Prostate gland (tissue), 2 donors: Measurements from ENCODE around the gene CNTNAP2. TPM values are rescaled to one million over a fixed set of nuclear protein-coding genes. Genes with fewer than 3 reads are reported as not detected.

Experiments used
- DNase-seq: peaks from one replicate; pipeline ENCODE4 v3.0.0-alpha.2; 2019; ENCODE audit warnings: low spot score
- H3K27ac ChIP-seq, 2 donors: fragments of 200-600 bp; sonication (generic); 2 replicates each; pipeline ENCODE4 v1.5.1; 2017 to 2019
- H3K27me3 ChIP-seq: fragments of 200-600 bp; sonication (generic); replicated peaks from 2 replicates; pipeline ENCODE4 v1.5.1; 2019; ENCODE audit not compliant: insufficient read depth
- H3K36me3 ChIP-seq, 2 donors: fragments of 200-600 bp; sonication (generic); 1 replicate in 1 of 2; 2 replicates in 1 of 2; pipeline versions ENCODE4 v1.5.1 to v1.8.1; 2017 to 2019
- H3K4me1 ChIP-seq: fragments of 200-600 bp; sonication (generic); replicated peaks from 2 replicates; pipeline ENCODE4 v1.5.1; 2019
- H3K4me3 ChIP-seq, 2 donors: fragments of 200-600 bp; sonication (generic); 2 replicates each; pipeline ENCODE4 v1.5.1; 2017 to 2019
- H3K9me3 ChIP-seq: fragments of 200-600 bp; sonication (generic); 2 replicates; pipeline ENCODE4 v1.5.1; 2017
- POLR2A ChIP-seq: fragments of 450-650 bp; IDR thresholded peaks from one replicate; pipeline ENCODE4 v1.6.1; 2016; ENCODE audit warnings: antibody characterized with exemption, mild to moderate bottlenecking
- POLR2AphosphoS5 ChIP-seq: sonication (generic); formaldehyde crosslinking; IDR thresholded peaks from one replicate; pipeline ENCODE4 v1.6.1; 2017; ENCODE audit warnings: antibody characterized with exemption
- WGBS: methylation state at CpG from one replicate; pipeline ENCODE4 v1.1.5; 2018; 5-methylcytosine and 5-hydroxymethylcytosine counted together
- intact Hi-C: fragments of 100-400 bp; cut with DNase I; formaldehyde crosslinking; loops from one replicate; pipeline ENCODE4 v1.14.2; 2022
- total RNA-seq, 2 donors: library from RNA; depleted of rRNA; stranded (reverse); fragments of >200 nt; gene quantifications; one replicate each; pipeline ENCODE4 v1.1.0, GENCODE V29; 2016
- TF ChIP-seq, protein P1 (sequence below), 4 experiments: fragments of 200-600 bp in 2 of 4; fragments of 450-650 bp in 2 of 4; sonication (generic) in 2 of 4; IDR thresholded peaks; 1 replicate in 3 of 4; 2 replicates in 1 of 4; pipeline ENCODE4 v1.5.1; 2016 to 2019; ENCODE audit warnings: antibody characterized with exemption in 4 of 4, mild to moderate bottlenecking in 2 of 4, moderate library complexity in 2 of 4

The CNTNAP2 gene
- total RNA-seq, 2 donors from 2014 or later, result 10.6 to 43.7 TPM

DNA sequence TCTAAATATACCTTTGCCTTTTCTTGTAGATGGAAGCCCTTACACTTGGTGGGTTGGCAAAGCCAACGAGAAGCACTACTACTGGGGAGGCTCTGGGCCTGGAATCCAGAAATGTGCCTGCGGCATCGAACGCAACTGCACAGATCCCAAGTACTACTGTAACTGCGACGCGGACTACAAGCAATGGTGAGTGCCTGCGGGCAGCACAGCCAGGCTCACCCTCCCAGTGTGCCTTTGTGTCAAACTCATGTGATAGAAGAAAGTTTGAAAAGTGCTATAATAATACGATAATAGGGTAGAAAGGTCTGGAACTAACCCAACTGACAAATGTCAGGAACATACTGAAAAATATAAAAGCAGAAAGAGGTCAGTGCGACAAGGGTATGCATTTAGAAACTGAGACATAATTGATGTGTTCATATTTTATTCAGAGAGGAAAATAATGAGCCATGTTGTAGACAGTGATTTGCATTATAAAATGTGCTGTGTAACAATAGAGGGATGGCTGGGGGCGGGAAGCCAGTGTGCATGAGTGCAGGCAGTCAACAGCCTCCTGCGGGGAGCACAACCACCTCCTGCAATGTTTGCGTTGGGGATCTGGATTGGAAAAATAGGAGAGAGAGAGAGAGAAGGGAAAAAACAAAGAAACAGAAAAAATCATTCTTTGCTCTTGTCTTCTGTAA, 1787.1 kb downstream of the CNTNAP2 start:
- intact Hi-C loops, result no loop called here
- DNase-seq, result no peak
- Histone ChIP-seq H3K9me3 (no peaks in the 10 kb centered on the region), H3K27me3 (no peaks in the 10 kb centered on the region), H3K27ac (no peak overlapping the region), H3K4me3 (no peak overlapping the region), H3K4me1 (no peaks in the 10 kb centered on the region), H3K36me3 (no peaks in the 10 kb centered on the region)
- WGBS, result 80% methylated on average over 13 of the region's 13 CpGs
- TF ChIP-seq, protein P1, sequence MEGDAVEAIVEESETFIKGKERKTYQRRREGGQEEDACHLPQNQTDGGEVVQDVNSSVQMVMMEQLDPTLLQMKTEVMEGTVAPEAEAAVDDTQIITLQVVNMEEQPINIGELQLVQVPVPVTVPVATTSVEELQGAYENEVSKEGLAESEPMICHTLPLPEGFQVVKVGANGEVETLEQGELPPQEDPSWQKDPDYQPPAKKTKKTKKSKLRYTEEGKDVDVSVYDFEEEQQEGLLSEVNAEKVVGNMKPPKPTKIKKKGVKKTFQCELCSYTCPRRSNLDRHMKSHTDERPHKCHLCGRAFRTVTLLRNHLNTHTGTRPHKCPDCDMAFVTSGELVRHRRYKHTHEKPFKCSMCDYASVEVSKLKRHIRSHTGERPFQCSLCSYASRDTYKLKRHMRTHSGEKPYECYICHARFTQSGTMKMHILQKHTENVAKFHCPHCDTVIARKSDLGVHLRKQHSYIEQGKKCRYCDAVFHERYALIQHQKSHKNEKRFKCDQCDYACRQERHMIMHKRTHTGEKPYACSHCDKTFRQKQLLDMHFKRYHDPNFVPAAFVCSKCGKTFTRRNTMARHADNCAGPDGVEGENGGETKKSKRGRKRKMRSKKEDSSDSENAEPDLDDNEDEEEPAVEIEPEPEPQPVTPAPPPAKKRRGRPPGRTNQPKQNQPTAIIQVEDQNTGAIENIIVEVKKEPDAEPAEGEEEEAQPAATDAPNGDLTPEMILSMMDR (IDR thresholded peaks at IDR 0.05), result no peak
- no peak for TF ChIP-seq POLR2A
- TF ChIP-seq POLR2AphosphoS5, result no peak

DNA sequence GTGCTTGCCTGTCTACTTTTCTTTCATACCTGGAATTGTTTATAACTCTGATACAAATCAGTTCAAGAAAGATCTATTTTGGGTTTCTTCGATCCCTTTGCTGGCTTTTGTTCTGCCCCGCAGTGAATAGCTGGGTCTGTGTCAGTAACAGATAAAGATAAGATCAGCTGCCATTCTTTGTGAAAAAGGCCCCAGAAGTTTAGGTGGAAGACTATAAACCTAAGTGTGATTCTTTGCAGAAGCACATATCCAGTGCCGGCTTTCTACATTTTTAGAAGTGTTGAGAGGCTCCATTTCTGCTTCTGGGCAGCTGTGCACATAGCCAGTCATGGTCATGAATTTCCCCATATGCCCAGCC, 1787.6 kb downstream of the CNTNAP2 start:
- Histone ChIP-seq H3K9me3 (no peaks in the 10 kb centered on the region), H3K4me1 (no peaks in the 10 kb centered on the region), H3K27ac (no peak overlapping the region), H3K27me3 (no peaks in the 10 kb centered on the region), H3K36me3 (no peaks in the 10 kb centered on the region), H3K4me3 (no peak overlapping the region)
- DNase-seq, result no peak
- TF ChIP-seq POLR2A (no peak), POLR2AphosphoS5 (no peak)
- TF ChIP-seq, protein P1 (IDR thresholded peaks at IDR 0.05), result no peak
- intact Hi-C loops, result no loop called here
- whole genome bisulfite sequencing, result 15% methylated on average over 3 of the region's 3 CpGs

DNA sequence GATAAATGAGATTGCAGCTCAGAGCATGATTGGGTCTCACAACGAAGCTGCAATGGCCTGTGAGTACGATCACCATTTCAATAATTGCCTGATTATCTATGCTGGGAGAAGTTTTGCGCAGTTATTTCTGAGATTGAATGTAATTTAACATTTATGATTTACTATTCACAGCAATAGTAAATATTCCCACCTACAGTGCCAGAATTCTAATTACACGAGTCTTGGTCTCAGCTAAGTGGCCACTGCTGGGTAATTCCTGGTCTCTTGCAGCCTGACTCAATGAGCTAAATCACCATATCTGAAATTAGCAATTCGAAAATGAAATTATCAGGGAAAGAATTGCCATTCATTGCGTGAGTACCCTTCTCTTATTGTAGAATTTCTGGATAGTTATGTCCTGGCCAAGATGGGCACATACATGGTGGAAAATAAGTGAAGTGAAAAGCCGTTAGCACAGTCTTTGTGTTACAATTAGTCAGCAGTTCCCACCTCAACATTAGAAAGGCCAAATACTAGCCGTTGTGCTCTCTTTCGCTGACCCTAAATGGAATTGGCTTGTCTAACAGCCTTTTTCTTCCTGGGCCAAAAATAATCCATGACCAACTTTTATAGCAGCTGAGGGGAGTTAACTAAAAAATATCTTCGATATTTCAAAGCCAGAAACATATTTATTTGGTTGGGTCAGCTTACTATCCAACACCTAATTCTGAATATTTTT, 1793.0 kb downstream of the CNTNAP2 start:
- 84% methylated on average over 10 of the region's 10 CpGs for WGBS
- Histone ChIP-seq H3K27me3 (no peaks in the 10 kb centered on the region), H3K27ac (no peak overlapping the region), H3K9me3 (no peaks in the 10 kb centered on the region), H3K36me3 (no peaks in the 10 kb centered on the region), H3K4me1 (no peaks in the 10 kb centered on the region), H3K4me3 (no peak overlapping the region)
- DNase-seq, result no peak
- TF ChIP-seq POLR2AphosphoS5 (no peak), POLR2A (no peak)
- TF ChIP-seq, protein P1 (IDR thresholded peaks at IDR 0.05), result no peak
- intact Hi-C loops, result no loop called here

DNA sequence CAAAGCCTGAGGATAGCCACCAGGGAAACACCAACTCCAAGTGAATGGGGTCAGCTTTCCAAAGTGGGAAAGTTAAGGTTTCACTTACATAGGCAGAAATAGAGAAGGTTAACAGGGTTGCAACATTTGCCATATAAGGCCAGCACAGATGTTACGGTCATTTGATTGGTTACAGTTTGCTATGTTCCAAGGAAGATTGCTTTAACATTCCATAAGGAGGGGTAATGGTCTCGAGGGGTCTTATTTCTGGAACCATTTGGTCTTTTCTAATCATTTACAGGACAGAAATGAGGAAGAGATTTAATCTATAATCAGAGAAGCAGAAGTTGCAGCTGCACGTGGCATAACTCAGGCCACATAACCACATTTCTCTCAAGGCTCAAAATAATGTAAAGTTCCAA, 1794.6 kb downstream of the CNTNAP2 start:
- TF ChIP-seq POLR2A, result no peak
- TF ChIP-seq, protein P1 (IDR thresholded peaks at IDR 0.05), result no peak
- no peak for TF ChIP-seq POLR2AphosphoS5

DNA sequence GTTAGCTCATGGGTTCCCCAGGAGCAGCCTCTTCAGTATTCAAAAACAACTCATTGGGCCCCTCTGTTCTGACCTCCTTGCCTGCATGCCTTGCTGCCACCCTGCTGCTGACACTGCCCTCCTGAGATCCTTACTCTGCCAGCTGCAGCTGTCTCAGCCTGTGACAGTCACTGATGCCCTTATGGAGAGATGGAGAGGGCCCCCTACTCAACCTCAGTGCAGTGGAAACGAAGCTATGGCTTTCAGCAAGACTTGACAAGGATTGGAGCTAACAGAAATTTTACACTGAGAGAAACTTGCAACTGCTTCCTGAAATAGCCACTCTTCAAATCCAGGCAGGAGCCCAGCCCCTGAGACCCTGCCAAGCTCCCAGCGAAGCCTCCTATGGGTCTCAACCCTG, 1795.7 kb downstream of the CNTNAP2 start:
- no peak for DNase-seq
- H3K36me3 ChIP-seq, result no peaks in the 10 kb centered on the region
- H3K9me3 ChIP-seq, result no peaks in the 10 kb centered on the region
- 66% methylated on average over 2 of the region's 2 CpGs for WGBS
- TF ChIP-seq POLR2A, result no peak
- TF ChIP-seq, protein P1 (IDR thresholded peaks at IDR 0.05), result no peak
- TF ChIP-seq POLR2AphosphoS5, result no peak
- H3K27me3 ChIP-seq, result no peaks in the 10 kb centered on the region
- H3K4me3 ChIP-seq, result no peak overlapping the region
- H3K27ac ChIP-seq, result no peak overlapping the region
- no peaks in the 10 kb centered on the region for H3K4me1 ChIP-seq
- intact Hi-C loops, result no loop called here

More for the DNA sequence above, 1794.6 kb downstream of the CNTNAP2 start:
- 27% methylated on average over 3 of the region's 3 CpGs for WGBS
- H3K4me3 ChIP-seq, result no peak overlapping the region
- no peak overlapping the region for H3K27ac ChIP-seq
- no peak for DNase-seq
- H3K9me3 ChIP-seq, result no peaks in the 10 kb centered on the region
- no peaks in the 10 kb centered on the region for H3K36me3 ChIP-seq
- no peaks in the 10 kb centered on the region for H3K4me1 ChIP-seq
- intact Hi-C loops, result no loop called here
- H3K27me3 ChIP-seq, result no peaks in the 10 kb centered on the region
